HS-27A (cell line): ENCODE results near the gene IL3RA.
"Not testable (repeated sequence)": the region's sequence is repeated elsewhere in the genome, so short reads cannot be mapped to it uniquely, and the experiment has no call there.

ENCODE experiments used
- DNase-seq: peaks from one replicate; pipeline ENCODE4 v3.0.0-alpha.2; 2012; ENCODE audit warnings: low read depth, missing footprints

Gene IL3RA

GRCh38 chrX:1398431-1399340, 62.1 kb downstream of the IL3RA start:
- DNase-seq: no peak

DNA sequence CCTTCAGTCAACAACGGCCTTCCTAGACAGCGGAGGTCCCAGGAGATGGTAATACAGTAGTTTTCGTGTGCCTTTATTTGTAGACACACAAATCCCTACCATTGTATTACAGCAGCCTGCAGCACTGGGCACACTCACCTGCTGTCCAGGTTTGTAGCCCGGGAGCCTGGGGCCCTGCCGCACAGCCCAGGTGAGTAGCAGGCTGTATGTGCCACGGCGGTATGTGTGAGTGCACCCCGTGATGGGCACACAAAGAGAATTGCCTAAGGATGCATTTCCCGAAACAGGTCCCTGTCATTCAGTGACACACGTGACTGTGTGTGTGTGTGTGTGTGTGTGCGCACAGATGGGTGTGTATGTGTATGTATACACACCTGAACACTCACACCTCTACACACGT, 63.5 kb downstream of the IL3RA start:
- DNase-seq: no peak

DNA sequence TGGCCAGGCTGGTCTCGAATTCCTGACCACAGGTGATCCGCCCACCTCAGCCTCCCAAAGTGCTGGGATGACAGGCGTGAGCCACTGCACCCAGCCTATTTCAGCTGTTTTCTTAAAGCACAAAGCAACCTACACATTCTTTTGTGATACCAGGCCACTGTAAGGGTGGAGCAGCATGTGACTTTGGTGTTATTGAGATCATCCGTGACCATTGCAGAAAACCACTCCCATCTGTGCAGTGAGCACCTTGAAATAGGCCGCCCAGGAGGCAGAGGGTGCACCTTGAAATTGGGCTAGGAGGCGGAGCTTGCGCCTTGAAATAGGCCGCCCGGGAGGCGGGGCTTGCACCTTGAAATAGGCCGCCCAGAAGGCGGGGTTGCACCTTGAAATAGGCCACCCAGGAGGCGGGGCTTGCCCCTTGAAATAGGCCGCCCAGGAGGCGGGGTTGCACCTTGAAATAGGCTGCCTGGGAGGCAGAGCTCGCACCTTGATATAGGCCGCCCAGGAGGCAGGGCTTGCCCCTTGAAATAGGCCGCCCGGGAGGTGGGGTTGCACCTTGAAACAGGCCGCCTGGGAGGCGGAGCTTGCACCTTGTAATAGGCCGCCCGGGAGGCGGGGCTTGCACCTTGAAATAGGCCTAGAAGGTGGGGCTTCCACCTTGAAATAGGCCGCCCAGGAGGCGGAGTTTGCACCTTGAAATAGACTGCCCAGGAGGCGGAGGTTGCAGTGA, 64.3 kb downstream of the IL3RA start:
- DNase-seq: no peak

DNA sequence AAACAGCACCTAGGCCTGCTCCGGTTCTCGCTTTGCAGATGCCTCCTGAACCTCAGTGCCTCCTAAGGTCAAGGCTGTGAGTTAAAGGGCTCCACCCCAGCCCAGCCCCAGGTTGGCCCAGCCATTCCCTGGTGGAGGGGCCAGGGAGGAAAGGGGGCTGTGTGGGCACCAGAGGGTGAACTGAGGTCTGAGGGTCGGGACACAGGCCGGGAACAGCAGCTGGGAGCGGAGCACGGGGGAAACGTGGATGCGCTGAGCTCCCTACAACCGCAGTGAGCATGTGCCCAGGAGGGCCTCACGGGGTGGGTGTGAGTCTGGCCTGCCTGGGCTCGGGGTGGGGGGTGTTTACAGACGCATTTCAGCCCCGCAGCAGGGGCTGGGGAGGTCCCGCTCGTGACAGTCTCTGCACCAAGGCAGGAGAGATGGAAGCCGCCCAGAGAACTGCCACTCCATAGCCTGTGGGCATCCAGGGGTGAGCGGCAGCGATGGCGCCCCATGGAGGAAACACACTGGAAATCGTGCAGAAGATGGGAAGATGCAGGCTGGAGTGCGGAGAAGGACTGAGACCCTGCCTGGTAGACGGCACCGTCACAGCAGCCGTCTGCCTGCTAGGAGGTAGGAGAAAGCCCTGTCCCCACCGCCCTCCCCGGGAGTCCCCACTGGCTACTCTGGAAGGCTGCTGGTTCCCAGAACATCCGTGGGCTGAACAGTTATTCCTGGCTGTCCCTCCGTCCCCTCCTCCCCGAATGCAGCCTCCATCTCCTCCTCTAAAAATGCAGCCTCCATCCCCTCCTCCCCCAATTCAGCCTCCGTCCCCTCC, 65.2 kb downstream of the IL3RA start:
- DNase-seq: no peak

GRCh38 chrX:1403228-1403627, 66.6 kb downstream of the IL3RA start:
- no peak for DNase-seq

DNA sequence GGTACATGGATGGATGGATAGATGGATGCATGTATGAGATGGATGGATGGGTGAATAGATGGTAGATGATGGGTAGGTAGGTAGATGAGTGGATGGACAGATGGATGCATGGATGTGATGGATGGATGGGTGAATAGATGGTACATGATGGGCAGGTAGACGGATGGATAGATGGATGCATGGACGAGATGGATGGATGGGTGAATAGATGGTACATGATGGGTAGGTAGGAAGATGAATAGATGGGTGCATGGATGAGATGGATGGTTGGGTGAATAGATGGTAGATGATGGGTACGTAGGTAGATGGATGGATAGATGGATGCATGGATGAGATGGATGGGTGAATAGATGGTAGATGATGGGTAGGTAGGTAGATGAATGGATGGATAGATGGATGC, 67.3 kb downstream of the IL3RA start:
- not testable (repeated sequence) for DNase-seq

GRCh38 chrX:1405769-1406168, 69.2 kb downstream of the IL3RA start:
- not testable (repeated sequence) for DNase-seq

DNA sequence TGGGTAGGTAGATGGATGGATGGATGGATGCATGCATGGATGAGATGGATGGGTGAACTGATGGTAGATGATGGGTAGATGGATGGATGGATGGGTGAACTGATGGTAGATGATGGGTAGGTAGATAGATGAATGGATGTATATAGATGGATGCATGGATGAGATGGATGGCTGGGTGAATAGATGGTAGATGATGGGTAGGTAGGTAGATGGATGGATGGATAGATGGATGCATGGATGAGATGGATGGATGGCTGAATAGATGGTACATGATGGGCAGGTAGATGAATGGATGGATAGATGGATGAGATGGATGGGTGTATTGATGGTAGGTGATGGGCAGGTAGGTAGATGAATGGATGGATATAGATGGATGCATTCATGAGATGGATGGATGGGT, 70.5 kb downstream of the IL3RA start:
- no peak for DNase-seq

DNA sequence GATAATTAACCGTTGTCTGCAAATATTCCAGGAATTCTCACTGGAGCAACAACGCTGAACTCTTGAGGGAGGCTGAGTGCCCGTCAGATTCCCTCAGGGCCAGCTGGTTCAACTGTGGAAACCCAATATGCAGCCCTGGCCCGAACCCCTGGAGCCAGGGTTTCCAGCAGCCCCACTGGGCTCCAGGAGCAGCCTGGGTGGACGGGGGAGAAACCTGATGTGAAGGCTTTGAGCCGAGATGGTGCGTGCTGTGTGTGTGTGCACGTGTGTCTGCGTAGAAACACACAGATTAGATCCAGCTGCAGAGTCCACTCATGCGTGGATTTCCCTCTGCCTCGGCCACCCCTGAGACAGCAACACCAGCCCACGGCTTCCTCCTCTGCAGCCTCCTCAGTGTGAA, 74.7 kb downstream of the IL3RA start:
- DNase-seq: no peak

- DNase-seq: no peak
Observed at GRCh38 chrX:1412551-1413161, 76.1 kb downstream of the IL3RA start.

DNA sequence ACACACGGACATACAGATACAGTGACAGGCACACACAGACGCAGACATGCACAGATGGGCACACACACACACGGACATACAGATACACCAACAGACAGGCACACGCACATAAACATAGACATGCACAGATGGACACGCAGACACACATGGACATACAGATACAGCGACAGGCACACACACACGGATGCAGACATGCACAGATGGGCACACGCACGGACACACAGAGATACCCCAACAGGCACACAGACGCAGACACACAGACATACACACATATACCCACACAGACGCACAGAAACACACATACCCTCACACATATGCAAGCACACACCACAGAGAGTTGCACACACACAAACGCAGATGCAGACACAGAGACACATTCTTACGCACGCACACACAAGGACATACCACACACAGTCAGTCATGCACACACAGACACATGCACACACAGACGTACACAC, 79.8 kb downstream of the IL3RA start:
- no peak for DNase-seq

DNA sequence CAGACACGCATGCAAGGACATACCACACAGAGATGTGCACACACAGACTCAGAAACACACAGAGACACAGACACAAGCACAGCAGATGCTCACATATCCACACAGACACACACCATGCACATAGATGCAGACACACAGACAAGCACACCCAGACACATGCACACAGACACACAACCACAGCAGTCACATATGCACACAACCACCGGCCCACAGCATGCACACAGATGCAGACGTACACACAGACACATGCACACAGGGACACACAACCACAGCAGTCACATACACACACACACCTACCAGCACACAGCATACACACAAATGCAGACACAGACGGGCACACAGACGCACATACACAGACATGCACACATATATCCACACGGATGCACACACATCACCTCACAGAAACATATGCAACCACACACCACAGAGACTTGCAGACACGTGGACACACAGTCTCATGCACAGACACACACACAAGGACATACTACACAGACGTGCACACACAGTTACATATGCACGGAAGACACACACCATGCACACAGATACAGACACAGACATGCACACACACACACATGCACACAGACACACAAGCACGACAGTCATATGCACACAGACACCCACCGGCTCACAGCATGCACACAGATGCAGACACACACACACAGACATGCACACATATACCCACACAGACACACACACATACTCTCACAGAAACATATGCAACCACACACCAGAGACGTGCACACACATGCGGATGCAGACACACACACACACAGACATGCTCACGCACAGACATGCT, 80.6 kb downstream of the IL3RA start:
- no peak for DNase-seq

- no peak for DNase-seq
Observed at GRCh38 chrX:1417921-1418771, 81.6 kb downstream of the IL3RA start.

GRCh38 chrX:1418901-1419544, 82.4 kb downstream of the IL3RA start:
- no peak for DNase-seq

DNA sequence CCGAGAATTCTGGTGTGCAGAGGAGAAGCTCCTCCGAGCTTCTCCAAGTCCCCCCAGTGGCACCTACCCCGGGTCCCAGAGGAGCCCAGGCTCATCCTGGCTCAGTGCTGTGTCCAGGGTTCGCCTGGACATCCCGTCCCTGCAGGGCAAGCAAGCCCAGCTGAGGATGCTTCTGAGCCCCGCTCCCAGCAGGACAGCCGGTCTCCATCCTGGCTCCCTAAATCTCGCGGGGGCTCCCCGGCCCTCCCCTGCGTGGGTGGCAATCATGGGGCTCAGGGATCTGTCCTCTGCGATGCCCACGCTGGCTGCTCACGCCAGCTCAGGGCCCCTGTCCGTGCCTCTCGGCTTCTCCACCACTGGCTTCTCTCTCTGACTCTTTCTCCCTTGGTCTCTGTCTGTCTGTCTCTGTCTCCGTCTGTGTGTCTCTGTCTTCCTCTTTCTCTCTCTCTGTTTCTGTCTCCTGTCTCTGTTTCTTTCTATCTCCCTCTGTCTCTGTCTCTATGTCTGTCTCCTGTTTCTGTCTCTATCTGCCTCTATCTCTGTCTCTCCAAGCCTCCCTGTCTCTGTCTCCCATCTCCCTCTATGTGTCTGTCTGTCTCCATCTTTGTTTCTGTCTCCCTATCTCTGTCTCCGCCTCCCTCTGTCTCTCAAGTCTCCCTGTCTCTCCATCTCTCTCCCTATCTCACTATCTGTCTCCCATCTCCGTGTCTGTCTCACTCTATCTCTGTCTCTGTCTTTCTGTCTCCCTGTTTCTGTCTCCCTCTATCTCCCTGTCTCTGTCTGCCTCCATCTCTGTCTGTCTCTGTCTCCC, 83.2 kb downstream of the IL3RA start:
- DNase-seq: no peak

GRCh38 chrX:1420371-1420770, 83.8 kb downstream of the IL3RA start:
- DNase-seq: no peak

- DNase-seq: no peak
Observed at GRCh38 chrX:1421433-1422134, 85.0 kb downstream of the IL3RA start.

- DNase-seq: no peak
Observed at GRCh38 chrX:1422135-1422465, 85.5 kb downstream of the IL3RA start.
